NCI-H524 treated with DMSO at 0.1 percent for 48 hours (cell line): ENCODE measurements around the gene PHAF1.
A peak's percentile ranks its signal among the peaks of the same experiment; 100 is the strongest.

Experiments used
- DNase-seq: peaks from one replicate; lab custom pipeline; 2025; lab: John Stamatoyannopoulos, UW

PHAF1 gene

DNA sequence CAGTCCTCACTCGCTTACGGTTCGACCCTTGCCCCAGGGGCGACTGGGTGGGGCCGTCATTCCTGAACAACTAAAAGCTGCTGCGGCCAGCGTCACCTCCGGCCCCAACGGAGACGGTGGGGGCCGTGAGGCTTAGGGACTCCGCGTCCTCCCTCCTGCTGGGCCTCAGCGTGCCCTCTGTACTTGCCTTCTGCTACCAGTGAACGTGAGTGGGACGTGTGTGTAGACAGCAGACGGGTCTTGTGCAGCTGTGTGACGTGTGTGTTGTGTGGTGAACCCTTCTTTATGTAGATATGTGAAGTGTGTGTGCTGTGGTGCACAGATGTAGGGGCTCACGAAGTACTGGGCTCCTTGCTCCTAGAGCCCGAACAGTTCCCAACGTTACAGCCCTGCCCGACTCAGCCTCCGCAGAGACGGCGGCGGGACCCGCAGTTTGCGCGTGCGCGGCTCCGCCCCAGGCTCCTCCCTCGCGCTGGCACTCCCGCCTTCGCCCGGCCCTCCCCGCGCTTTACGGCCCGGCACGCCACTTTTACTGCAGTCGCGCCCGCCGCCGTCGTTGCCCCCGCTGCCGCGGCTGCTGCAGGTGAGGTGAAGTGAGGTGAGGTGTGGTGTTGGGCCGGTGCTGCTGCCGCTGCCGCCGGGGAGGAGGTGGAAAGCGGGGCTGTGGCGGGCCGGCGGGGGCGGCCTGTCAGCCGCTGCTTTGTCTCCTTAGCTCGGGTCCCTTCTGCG lies at the start of gene PHAF1:
TSS of gene PHAF1 (plus strand) at position 535 of the 729 bp plus-strand sequence. CDS start 235 bp downstream, outside the sequence.
- DNase-seq = peak; percentile 52

DNA sequence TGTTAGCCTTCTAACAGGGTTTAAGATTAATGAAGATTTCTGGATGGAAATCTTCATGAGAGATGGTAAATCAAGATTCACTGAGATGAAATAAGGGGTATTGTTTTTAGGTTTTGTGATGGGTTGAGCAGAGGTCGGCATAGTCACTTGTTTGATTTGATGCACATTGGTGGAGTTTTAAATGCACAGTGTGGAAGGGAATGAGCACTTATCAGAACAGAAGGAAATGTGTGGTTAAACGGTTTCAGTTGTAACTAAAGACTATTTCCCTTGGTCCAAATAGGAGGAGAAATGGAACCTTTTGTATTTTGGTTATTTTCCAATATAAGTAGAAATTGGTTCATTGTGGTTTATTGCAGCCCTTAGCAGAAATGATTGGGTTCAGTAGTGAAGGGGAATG lies 46.7 kb upstream of the PHAF1 start:
- DNase-seq = no peak

DNA sequence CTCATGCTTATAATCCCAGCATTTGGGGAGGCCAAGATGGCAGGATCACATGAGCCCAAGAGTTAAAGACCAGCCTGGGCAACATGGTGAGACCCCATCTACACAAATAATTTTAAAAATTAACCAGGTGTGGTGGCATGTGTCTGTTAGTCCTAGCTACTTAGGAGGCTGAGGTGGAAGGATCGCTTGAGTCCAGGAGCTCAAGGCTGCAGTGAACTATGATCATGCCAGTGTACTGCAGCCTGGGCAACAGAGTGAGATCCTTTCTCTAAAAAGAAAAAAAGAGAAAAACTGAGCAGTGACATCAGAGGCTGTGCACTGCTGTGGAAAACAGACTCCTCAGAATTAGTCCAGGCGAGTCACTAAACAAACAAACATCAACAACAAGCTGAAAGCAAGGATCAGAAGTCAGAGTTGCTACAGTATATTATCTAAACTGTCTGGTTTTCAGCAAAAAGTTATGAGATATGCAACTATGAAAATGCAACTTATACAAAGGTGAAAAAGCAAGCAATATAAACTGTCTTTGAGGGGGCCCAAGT lies 41.5 kb upstream of the PHAF1 start:
- DNase-seq = no peak

DNA sequence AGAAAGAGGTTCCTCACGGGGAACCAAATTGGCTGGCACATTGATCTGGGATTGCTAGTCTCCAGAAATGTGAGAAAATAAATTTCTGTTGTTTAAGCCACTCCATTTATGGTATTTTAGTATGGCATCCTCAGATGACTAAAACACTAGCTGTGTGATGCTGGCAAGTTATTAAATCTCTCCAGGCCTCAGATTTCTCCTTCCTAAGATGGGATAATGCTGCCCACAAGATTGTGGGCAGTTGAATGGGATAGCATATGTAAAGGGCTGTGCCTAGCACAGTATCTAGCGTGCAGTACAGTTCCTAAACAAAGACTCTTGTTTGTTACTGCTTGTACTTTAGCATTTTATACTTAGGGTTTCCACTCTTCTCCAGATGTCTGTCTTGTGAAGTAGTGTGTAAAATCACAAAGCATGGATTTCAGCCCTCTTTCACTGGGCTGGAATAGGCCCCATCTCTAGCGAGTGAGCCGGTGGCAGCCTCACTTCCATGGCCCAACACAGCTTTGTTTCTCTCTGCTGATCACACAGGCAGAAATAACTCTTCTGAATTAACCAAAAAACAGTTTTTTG lies 38.2 kb upstream of the PHAF1 start:
- no peak for DNase-seq

DNA sequence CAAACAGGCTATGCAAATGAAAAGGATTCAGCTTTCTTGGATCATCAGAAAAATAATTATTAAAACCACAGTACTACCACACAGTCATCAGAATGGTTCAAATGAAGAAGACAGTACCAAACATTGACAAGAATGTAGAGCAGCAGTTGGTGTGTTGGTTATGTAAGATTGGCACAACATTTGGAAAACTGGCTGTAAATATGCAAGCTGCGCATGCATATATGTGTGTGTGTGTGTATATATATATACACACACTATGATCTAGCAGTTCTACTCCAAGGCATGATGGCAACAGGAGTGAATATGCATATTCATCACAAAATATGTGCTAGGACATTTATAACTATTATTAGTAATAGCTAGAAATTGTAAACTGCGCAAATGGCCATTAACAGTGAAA lies 34.4 kb upstream of the PHAF1 start:
- DNase-seq = no peak

DNA sequence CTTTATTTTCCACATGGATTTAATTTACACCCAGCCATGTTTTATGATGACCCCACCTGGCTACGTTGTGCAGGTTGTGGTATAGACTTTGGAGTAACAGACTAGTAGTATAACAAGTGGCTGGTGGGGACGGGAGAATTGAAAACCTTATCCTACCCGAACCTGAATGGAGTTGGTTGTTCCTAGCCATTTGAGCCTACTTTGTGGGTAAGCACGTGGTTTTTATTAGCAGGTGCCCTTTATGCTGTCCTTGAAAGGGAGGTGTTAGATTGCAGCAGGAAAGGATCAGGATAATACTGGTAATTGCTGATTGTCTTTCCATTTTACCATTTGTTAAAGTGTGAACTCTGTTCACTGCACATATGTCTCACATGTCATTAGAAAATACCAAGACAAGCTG lies 31.9 kb upstream of the PHAF1 start:
- DNase-seq = no peak

DNA sequence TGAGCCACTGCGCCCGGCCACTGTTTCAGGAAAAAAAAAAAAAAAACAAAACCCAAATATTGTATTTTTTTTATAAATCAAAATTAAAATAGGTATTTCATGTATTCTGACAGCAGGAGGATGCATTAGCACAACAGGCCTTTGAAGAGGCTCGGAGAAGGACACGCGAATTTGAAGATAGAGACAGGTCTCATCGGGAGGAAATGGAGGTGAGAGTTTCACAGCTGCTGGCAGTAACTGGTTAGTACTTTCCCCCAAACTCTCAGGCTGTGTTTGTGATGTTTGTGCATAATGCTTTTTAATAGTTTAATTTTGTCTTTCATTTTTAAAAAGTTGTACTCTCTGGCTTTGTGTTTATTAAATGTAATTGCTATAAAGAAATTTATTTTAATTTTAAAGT lies 27.6 kb upstream of the PHAF1 start:
- DNase-seq = no peak

DNA sequence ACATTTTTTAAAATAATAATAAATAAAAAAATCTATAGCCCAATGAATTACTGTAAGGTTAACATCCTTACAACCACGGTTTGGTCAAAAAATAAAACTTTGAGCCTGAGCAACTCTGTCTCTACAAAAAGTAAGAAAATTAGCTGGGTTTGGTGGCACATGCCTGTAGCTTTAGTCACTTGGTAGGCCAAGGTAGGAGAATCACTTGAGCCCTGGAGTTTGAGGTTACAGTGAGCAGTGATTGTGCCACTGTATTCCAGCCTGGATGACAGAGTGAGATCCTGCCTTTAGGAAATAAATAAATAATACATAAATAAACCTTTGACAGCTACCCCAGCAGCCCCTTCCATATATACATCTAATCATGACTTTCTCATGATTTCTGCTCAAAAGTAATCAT lies 26.9 kb upstream of the PHAF1 start:
- DNase-seq = no peak

DNA sequence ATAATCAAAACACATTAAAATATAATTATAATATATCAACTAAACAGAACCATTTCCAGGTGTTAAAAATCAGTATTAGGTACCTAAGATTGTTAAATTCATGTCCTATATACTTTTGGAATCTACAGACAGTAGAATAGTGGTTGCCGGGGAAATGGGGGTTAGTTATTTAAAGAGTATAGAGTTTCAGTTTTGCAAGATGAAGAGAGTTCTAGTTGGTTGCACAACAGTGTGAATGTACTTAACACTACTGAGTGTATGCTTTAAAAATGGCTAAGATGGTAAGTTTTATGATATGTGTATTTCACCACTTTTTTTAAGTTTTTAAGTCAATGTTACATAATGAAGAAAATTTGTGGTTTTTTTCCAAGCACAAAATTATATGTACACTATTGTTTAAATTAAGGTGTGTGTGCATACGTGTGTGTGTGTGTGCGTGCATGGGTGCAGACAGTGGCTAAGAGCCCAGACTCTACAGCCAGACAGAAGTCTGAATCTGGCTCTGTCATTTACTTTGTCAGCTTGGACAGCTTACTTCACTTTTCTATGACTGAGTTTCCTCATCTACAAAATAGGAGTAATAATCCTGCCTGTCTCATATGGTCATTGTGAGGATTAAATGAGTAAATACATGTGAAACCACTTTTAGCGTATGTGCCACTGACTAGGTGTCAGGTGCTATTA lies 25.3 kb upstream of the PHAF1 start:
- DNase-seq = no peak

DNA sequence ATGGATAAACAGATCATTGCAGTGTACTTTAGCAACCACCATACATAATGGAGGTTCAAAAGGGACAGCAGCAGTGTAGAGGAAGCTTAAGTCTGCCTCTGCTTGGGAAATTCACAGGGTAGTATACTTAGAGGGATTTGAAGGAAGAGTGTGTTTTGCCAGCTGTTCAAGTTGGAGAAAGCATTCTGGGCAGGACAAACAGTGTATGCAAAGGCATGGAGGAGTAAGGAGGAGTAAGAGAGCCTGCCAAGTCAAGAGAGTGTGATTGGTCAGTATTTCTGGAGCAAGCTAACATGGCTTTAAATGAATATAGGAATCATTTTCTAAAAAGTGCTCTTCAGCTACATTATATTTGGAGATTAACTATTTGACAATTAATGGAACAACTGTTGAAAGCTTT lies 22.9 kb upstream of the PHAF1 start:
- DNase-seq = no peak

DNA sequence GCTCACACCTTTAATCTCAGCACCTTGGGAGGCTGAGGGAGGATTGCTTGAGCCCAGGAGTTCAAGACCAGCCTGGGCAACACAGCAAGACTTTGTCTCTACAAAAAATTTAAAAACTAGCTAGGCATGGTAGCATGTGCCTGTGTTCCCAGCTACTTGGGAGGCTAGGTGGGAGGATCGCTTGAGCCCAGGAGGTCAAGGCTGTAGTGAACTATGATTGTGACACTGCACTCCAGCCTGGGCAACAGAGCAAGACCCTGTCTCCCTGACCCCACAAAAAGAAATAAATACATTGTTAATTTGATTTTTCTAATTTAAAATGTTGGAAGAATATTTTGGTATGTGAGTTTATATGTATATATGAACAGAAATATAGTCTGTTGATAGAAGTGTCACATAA lies 22.4 kb upstream of the PHAF1 start:
- no peak for DNase-seq

DNA sequence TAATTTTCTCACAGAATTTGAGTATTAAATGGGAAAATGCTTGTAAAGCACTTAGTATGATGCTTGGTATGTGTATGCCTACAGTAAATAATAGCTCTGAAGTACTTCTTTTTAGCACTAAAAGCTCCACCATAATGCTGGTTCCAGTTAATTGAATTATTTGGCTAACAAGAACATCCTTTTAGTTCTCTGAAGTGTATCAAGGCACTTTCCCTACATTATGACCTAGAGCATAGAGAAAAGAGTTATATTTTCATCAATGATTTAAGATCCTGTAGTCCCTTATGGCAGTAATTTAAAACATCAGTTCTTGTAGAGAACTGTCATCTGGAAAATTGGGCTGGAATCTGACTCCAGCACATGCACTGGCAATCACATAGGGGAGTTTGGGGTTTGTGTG lies 21.9 kb upstream of the PHAF1 start:
- no peak for DNase-seq

DNA sequence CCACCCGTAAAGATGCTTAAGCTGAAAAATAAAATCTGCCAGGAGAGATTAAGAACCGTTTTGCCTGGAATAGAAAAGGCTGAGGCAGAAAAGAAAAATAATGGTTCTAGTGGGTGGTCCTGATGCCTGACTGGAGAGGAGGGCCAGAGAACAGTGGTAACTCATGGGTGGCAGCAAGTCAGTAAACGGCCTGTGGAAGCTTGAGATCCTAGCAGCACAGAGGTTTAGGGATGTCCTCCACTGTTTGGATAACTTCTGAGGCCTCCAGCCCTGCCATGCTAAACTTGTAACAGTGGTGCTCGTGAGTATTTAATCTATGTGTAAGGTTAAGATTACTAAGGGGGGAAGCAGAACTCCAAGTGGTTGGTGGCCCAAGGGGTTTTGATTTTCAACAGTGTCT lies 21.2 kb upstream of the PHAF1 start:
- DNase-seq = no peak

DNA sequence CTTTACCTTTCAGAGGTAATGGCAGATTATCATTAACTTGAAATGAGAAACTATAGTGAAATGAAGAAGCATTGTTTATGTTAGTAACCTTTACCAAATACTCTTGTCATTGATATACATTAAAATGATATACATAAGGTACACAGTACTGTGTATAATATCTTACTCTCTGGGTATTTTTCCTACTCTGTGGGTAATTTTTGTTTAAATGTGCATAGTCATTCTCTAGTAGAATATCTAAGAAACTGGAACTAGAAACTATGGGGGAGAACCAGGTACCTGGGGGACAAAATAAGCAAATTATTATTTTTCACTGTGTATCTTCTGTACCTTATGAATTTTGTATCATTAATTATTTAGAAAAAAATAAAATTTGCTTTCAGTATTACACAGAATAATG lies 20.6 kb upstream of the PHAF1 start:
- DNase-seq = no peak

DNA sequence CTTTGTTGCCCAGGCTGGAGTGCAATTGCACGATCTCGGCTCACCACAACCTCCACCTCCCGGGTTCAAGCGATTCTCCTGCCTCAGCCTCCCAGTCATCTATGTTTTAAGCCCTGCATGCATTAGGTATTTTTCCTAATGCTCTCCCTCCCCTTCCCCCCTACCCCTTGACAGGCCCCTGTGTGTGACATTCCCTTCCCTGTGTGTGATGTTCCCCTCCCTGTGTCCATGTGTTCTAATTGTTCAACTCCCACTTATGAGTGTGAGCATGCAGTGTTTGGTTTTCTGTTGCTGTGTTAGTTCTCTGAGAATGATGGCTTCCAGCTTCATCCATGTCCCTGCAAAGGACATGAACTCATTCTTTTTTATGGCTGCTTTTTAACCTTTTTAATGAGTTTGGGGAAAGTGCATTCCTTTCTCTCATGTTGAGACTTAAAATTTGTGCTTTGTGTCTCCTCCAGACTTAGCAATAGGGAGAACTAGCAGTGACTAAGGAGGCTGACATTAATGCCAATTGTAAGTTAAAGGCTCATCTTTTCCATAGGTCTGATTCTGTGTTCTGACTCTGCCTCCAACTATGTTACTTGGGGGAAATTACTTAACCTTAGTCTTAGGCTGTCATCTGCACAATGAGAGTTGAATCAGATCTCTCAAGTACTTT lies 17.7 kb upstream of the PHAF1 start:
- no peak for DNase-seq

DNA sequence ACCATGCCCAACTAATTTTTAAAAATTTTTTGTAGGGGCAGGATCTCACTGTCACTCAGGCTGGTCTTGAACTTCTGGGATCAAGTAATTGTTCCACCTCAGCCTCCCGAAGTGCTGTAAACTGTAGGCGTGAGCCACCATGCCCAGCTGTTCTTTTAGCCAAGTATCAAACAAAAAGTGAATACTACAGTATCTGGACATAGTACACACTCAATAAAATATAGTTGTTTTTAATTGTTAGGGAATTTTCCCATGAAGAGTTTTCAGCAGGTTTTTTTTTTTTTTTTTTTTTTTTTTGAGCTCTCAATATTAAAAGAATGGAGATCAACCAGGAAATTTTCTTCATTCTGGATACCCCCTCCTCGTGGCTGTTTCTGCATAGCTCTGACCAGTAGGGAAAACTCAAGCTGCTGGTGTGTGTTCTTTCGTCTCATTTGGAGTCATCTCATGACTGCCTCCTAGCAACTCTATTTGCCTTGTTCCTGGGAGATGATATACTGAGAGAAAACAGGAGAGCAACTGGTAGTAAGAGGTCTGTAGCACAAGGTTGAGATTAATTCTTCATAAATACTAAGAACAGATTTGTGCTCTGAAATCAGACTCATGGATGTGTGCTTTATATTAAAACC lies 16.5 kb upstream of the PHAF1 start:
- no peak for DNase-seq

DNA sequence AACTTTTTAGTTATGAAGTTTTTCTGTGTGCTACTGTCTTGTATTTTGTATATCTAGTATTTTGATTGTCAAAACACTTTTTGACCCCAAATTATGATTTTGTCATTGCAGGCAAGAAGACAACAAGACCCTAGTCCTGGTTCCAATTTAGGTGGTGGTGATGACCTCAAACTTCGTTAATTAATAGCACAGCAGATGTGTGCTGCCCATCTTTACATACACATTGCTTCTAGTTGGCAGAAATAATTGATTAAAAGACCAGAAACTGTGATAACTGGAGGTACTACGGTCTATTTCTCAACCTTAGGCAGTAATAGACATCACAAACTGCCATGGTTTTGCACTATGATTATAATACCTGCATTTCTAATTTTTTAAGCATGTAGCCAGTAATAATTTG lies 11.1 kb upstream of the PHAF1 start:
- no peak for DNase-seq

DNA sequence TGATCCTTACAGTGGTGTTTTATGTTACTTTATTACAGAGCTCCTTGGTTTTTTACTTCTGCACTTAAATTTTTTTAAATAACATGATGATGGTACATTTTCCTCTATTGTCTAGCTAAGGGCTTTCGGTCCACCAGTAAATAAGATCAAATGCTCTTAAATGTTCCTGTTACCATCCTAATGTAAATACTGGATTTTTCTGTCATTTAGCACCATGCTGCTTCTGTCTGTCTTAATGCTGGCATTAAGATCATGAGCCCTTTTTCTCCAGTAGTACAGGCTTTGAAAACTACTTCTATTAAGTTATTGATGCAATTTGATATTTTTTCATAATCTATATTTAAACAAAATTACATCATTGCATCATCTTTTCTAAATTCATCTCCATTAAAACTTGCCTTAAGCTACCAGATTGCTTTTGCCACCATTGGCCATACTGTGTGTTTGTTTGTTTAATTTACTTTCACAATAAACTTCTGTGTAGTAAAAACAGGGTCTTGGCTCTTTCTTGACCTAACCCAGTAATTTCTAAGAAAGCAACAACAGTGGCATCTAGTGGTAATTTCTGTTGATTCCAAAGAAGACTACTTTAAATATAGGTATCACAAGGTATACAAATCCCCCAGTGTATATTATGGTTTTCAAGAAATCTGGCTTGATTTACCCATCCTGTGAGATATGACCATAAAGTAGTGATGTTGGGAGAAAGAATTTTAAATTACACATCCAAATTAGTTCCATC lies 9.0 kb upstream of the PHAF1 start:
- no peak for DNase-seq

DNA sequence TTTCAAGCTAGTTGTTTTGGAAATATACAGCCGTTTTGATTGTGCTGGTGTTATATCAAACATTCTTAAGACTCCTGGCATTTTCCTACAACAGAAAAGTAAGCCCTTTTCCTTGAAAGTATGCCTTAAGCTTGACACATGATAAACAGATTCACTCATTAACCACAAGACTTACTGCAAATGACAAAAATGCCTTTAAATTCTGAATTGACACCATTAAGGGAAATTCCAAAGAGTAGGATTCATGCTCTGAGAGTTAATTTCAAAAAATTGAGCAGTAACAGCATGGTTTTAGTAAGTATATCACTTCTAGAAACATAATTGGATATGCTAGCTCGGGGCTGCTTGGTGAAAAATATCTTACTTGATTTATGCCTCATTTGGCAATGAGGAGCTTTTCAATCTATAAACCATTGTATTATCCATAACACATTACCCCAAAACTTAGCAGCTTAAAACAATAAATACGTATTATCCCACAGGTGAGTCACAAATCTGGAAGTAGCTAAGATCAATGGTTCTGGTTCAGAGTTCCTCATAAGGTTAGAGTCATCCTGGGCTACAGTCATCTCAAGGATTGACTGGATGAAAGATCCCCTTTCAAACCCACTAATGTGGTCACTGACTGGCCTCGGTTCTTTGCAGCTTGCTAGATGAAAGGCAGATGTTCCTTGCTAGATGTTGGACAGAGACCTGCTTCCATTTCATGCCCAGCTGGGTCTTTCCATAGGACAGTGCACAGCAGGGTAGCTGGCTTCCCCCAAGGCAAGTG lies 8.2 kb upstream of the PHAF1 start:
- no peak for DNase-seq

DNA sequence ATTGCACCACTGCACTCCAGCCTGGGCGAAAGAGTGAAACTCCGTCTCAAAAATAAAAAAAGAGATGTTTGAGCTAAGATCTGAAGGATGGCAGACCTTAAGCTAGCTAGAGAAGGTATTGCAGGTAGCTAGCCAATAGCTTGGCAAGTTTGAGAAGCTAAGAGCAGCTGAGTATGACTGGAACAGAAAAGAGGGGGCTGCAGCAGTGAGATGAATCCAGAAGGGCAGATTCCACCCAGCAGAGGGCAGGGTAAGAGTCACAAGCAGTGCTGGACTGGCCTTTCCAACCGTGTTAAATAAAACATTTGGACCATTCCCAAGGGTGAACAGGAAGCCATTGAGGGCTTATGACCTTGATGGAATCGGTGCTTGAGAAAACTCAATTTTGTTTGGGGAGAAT lies 5.7 kb upstream of the PHAF1 start:
- DNase-seq = no peak

DNA sequence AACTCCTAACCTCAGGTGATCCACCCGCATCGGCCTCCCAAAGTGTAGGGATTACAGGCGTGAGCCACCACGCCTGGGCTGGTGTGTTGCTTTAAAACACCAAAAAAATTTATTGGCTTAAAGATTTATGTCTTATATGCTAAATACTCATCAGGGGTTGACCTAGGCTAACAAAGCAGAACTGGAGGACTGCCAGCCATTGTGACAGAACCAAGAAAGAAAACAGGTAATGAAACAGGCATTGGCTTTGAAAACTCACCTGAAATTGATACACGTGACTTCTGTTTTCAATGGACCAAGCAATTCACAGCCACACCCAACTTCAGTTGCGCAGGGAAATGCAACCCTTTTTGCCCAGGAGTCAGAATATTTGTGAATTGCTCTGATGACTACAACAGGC lies 4.9 kb upstream of the PHAF1 start:
- DNase-seq = no peak
